Stomach (tissue), 4 donors: ENCODE data around the gene UNC5A.

Experiments used
- EP300 ChIP-seq: sonication (generic); formaldehyde crosslinking; IDR thresholded peaks from one replicate; pipeline ENCODE4 v1.6.1; 2017; ENCODE audit warnings: antibody characterized with exemption
- POLR2A ChIP-seq, 4 donors: fragments of 450-650 bp; IDR thresholded peaks; one replicate each; pipeline ENCODE4 v1.6.1; 2016; ENCODE audit warnings: antibody characterized with exemption in 4 of 4, control low read depth in 2 of 4, mild to moderate bottlenecking in 1 of 4, moderate library complexity in 1 of 4
- POLR2AphosphoS5 ChIP-seq, 3 donors: sonication (generic); formaldehyde crosslinking; IDR thresholded peaks; one replicate each; pipeline ENCODE4 v1.6.1; 2016; ENCODE audit warnings: antibody characterized with exemption in 3 of 3
- TF ChIP-seq, protein P1 (sequence below), 7 experiments: fragments of 450-650 bp in 4 of 7; fragments of 200-600 bp in 3 of 7; sonication (generic) in 3 of 7; IDR thresholded peaks; one replicate each; pipeline ENCODE4 v1.5.1; 2016 to 2019; ENCODE audit warnings: antibody characterized with exemption in 7 of 7, control low read depth in 2 of 7, mild to moderate bottlenecking in 1 of 7

DNA sequence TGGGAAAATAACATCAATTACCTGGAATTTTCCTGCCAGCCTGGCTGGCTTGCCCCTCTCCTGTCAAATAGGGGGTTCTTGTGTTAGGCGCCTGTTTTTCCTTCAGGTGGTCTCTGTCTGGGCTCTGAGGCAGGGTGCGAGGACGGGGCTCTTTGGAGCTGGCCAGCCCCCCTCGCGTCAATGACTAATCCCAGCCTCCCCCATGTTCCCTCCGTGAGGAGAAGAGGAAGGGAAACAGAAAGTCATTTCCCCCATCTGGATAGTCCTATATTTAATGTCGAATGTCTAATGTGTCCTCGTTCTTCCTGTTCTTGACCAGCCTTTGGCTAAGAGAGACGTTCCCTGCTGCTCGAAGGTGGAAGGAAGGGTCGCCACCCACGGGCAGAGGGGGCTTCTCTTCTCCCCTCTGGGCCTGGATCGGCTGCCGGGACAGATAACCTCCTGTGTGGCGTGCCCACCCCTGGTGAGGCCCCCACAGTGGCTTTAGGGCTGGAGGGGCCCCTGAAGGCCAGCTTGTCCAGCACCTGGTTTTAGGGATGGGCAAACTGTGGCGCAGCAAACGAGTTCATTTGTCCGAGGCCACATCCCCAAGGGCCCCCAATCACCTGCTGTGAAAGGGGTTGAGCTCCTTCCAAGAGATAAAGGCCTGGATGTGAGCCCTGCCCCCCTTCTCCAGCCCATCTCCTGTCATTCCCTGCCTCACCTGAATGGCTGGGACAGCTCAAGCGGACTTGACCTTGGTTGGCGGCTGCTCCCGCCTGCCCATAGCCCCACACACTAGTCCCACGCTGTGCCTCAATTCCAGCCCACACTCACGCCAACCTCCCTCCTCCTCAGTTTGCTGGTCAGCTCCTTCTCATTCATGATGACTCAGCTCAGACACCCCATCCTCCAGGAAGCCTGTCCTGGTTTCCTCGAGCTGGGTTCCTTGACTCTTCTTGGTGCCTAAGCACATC, 35.9 kb upstream of the UNC5A start:
- TF ChIP-seq POLR2A (IDR thresholded peaks at IDR 0.05) = no peak
- TF ChIP-seq, protein P1, sequence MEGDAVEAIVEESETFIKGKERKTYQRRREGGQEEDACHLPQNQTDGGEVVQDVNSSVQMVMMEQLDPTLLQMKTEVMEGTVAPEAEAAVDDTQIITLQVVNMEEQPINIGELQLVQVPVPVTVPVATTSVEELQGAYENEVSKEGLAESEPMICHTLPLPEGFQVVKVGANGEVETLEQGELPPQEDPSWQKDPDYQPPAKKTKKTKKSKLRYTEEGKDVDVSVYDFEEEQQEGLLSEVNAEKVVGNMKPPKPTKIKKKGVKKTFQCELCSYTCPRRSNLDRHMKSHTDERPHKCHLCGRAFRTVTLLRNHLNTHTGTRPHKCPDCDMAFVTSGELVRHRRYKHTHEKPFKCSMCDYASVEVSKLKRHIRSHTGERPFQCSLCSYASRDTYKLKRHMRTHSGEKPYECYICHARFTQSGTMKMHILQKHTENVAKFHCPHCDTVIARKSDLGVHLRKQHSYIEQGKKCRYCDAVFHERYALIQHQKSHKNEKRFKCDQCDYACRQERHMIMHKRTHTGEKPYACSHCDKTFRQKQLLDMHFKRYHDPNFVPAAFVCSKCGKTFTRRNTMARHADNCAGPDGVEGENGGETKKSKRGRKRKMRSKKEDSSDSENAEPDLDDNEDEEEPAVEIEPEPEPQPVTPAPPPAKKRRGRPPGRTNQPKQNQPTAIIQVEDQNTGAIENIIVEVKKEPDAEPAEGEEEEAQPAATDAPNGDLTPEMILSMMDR (IDR thresholded peaks at IDR 0.05) = no peak
- no peak for TF ChIP-seq POLR2AphosphoS5 (IDR thresholded peaks at IDR 0.05)
- TF ChIP-seq EP300 = no peak
